Raji (cell line): ENCODE results near the gene SYNGR3.

Experiments used
- POLR2A ChIP-seq: IDR thresholded peaks from 2 replicates; pipeline ENCODE4 v1.6.1; 2011; ENCODE audit warnings: low read depth, low read length, control low read depth; ENCODE audit not compliant: insufficient read depth

The SYNGR3 gene

DNA sequence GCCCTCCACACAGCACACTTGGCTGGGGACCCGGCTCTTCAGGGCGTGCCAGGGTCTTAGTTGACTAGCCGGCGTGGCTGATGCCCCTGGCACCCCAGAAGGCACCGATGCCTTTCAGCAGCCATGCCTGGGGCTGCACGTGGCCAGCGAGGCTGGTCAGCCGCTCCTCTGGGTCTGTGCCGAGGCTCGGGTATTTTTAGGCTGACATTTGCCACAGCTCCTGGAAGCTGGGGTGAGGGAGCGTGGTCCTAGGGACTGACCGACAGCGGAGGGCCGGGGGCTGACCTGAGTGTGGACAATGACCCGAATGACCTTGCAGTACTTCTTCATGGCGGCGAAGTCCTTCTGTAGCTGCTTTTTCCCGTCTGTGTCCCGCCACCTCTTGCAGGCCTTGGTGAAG lies 39.2 kb upstream of the SYNGR3 start:
- TF ChIP-seq POLR2A, result no peak

DNA sequence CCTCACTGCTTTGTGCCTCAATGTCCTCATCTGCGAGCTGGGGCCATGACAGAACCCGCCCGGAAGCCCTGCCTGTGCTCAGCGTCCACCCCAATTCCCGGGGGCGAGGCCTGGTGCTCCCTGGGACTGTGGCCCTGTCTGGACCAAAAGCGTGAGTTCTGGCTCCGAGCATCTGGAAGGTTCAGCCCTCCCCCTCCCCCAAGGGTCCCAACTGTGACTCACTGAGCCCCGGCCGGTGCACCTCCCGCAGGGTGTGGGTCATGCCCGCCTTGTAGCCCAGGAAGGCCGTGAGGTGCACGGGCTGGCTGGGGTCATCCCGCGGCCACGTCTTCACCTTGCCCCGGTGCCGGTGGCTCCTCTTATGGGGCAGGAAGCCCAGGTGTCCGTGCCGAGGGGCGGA lies 36.0 kb upstream of the SYNGR3 start:
- no peak for TF ChIP-seq POLR2A

DNA sequence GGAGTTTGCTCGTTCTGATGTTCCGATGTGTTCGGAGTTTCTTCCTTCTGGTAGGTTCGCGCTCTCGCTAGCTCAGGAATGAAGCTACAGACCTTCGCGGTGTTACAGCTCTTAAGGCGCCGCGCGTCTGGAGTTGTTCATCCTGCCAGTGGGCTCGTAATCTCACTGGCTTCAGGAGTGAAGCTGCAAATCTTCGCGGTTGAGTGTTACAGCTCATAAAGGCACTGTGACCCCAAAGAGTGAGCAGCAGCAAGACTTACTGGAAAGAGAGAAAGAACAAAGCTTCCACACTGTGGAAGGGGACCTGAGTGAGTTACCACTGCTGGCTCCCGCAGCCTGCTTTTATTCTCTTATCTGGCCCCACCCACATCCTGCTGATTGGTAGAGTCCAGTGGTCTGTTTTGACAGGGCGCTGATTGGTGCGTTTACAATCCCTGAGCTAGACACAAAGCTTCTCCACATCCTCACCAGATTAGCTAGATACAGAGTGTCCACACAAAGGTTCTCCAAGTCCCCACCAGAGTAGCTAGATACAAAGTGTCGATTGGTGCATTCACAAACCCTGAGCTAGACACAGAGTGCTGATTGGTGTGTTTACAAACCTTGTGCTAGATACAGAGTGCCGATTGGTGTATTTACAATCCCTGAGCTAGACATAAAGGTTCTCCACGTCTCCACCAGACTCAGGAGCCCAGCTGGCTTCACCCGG lies 32.2 kb upstream of the SYNGR3 start:
- peak; percentile 50 for TF ChIP-seq POLR2A

DNA sequence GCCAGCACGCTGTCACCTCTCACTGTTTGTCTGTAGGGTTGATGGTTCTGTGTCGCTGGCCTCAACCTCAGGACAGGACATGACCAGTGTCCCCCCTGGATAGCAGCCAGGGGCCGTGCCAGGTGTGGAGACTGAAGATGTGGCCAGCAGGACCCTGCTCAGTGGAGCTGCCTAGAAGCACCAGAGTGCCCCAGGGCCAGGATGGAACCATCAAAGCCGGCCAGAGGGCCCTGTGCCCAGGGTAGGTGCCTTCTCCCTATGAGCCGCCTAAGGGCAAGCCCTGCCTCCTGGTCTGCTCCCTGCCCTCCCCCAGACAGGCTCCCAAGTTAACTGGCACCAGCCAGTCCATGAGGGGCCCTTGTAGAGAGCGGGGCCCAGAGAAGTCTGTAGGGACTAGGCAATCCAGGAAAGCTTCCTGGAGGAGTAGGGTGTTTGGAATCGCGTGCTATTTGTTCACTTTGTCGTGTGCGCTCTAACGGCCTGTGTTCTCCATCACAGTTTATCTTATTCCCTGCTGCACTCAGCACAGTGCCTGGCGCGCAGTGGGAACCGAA lies 31.0 kb upstream of the SYNGR3 start:
- TF ChIP-seq POLR2A, result no peak

DNA sequence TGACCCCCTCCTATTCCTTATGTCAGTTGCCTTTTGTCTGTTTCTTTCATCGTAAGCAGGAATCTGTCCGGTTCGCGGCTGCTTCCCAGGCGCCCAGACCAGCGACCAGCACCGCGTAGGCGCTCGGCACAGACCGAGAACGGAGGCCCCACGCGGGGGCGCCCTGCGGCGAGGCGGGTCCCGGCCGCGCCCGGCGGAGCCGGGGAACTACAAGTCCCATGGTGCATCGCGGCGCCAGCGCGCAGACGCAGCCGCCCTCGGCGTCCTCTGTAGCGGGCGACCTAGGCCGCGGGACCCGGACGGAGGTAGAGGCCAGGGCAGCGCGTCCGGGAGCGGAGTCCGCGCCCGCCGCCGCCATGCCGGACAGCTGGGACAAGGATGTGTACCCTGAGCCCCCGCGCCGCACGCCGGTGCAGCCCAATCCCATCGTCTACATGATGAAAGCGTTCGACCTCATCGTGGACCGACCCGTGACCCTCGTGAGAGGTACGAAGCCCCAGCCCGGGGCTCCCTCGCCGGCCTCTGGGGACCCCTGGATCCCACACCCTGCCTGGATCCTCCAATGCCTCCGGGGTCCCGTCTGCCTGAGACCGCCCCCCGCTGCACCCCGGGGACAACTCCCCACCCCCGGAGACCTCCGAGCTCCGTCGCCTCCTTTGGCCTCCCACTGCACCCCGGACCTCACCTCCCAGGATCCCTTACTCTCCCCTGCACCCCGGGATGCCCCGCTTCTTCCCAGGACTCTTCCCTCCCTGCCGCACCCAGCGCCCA lies 30.3 kb upstream of the SYNGR3 start, which contains the start of gene NDUFB10:
NDUFB10 (plus strand) TSS at position 270 of the 771 bp plus-strand sequence; CDS start at position 357, 87 bp downstream.
- TF ChIP-seq POLR2A, result peak; percentile 95

DNA sequence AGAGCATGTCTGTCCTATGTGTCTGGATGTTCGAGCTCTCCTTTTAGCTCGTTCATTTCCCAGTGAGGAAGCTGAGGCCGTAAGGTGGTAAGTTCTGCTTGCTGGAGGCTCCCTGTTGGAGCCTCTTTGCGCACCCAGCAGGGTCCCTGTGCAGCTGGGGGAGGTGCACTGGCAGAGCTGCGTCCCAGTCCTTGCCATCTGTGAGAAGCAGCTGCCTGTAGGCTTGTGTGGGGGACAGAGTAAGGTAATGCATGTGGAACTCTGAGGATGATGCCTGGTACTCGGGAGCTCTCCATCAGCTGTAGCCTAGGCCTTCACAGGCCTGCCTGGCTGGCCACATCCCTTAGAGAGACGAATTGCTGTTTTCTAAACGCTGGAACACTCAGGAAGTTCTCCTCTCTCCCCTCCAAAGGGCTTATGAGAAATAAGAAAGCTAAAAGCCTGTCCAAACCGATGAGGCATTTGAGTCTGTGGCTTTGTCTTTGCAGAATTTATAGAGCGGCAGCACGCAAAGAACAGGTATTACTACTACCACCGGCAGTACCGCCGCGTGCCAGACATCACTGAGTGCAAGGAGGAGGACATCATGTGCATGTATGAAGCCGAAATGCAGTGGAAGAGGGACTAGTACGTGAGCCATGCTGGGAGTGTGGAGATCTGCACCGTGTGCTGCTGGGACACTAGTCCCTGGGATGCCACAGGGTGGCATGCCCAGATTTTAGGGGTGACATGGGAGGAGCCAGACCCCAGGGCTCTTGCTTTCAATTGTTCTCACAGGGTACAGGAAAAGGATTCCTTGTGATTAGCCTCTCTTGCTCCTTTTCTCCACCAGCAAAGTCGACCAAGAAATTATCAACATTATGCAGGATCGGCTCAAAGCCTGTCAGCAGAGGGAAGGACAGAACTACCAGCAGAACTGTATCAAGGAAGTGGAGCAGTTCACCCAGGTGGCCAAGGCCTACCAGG lies 28.8 kb upstream of the SYNGR3 start:
- peak; percentile 82 for TF ChIP-seq POLR2A

DNA sequence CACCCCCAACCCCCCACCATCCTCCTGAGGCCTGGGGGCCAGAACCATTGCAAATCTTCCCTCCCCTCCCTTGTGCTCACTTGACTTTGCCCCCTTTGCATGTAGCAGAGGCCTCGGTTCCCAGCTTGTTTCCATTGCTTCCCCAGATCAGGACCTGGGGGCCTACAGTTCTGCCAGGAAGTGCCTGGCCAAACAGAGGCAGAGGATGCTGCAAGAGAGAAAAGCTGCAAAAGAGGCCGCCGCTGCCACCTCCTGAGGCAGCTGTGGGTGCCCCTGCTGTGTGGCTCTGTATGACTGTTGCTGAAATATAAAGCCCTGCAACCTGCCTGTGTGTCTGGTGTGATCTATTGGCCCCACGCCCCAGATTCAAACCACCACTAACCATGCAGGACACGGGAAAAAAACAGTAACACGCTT lies 28.1 kb upstream of the SYNGR3 start:
- TF ChIP-seq POLR2A, result no peak

DNA sequence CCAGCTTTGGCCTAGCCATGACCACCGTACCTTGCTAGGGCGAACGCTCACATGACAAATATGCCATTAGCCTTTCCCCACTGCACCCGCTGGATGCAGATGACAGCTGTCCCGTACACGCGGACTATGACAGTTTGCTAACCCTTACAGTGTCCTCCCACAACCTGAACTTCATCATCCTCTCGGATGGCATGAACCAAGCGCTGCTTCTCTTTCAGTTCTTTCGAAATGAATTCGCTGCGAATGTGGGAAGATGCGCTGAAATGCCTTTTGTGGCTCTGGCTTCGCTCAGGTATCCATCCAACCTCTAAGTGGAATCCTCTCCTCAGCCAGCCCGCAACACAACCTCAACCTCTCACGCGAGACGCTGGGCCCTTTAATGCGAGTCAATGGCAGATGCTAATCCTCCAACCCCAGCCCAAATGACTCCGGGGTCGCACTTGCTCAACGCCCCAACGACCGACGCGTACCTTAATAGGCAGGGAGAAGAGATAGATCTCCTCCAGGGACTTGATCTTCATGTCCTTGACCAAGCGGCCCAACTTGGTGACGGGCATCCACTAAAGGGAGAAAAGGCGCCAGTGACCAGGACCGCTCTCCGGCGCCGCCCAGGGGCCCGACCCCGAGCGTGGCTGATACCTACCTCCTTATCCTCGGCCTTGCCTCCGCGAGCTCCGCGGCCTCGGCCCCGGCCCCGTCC lies 25.8 kb upstream of the SYNGR3 start:
- TF ChIP-seq POLR2A, result 0 out of 2 replicates have a peak, but pooled peaks have one; percentile 11

DNA sequence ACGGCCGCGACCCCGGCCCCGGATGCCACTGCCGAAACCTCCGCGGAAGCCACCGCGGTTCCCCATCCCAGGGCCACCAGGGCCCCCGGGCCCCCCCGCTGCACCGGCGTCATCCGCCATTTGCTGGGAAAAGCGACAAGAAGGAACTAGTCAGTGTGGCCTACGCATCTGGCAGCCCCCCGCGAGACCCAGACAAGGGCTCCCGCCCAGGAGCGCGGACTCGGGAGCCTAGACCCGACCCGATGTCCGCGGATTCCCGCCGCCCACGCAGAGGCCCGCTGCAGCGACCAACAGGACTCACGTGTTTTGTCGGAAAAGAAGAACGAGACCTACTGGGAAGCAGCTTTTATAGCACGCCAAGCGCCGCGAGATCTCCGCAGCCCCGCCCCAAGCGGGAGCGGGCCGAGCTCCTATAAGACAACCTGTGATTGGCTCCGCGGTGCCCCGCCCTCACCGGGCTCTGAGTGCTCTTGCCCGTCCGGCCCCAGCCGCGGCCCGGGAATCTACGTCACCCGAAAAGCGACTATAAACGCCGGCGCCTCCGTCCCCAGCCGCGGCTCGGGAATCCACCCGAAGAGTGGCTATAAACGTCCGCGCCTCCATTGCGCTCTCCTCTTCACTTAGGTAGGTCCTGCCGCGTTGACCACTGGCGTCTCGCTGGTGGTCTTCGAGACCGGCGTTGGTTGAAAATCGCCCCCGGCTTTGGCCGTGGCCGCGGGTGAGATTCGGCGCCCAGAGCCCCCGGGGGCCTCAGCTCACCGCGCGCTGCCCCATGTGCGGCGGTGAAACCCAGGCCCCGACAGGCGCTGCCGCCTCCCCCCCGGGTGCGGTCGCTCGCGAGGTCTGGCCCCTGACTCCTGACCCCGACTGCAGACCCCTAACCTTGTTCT lies 25.0 kb upstream of the SYNGR3 start, which contains the start of gene RPS2:
RPS2 (minus strand) TSS at position 321 of the 890 bp plus-strand sequence; CDS start at position 120, 201 bp downstream.
- TF ChIP-seq POLR2A, result peak; percentile 99

DNA sequence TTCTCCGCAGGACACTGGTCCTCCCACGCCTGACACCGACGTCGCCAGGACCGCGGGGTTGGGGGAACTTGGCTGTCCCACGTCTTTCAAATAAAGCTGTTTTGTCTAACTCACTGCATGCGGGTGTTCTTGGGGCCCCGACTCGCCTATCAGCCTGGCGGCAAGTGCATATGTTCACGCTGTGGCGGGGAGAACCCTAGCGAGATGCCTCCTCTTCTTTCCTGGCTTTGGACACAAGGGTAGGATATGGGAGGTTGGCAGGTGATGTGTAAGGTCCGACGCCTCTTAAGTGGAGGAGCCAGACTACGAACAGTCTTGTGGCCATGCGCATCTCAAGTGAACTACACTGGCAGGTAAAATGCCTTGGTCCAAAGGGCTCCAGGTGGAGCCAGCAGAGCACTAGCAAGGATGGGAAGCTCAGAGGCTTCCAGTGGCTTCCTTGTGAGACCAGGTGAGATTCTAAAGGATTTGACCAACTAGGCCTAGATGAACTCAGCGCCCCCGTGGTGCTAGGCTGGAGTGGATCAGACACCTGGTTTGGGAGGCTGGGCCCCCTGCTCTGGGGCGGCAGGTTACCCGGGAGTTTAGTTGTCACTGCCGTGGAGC lies 24.3 kb upstream of the SYNGR3 start:
- 0 out of 2 replicates have a peak, but pooled peaks have one; percentile 9 for TF ChIP-seq POLR2A

DNA sequence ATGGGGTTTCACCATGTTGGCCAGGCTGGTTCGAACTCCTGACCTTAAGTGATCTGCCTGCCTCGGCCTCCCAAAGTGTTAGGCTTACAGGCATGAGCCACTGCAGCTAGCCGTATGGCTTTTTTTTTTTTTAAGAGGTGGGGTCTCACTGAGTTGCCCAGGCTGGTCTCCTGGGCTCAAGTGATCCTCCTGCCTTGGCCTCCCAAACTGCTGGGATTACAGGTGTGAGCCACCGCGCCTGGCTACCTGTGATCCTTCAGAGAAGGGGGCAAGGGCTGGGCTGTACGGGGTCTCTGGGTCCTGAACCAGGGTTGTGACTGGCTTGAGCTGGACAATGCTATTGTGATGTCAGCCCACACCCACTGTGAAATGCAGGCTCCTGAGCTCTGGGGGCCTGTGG lies 23.3 kb upstream of the SYNGR3 start, which contains the start of gene RNF151:
RNF151 (plus strand) TSS at position 397 of the 400 bp plus-strand sequence. CDS start 26 bp downstream, outside the sequence.
- TF ChIP-seq POLR2A, result no peak

DNA sequence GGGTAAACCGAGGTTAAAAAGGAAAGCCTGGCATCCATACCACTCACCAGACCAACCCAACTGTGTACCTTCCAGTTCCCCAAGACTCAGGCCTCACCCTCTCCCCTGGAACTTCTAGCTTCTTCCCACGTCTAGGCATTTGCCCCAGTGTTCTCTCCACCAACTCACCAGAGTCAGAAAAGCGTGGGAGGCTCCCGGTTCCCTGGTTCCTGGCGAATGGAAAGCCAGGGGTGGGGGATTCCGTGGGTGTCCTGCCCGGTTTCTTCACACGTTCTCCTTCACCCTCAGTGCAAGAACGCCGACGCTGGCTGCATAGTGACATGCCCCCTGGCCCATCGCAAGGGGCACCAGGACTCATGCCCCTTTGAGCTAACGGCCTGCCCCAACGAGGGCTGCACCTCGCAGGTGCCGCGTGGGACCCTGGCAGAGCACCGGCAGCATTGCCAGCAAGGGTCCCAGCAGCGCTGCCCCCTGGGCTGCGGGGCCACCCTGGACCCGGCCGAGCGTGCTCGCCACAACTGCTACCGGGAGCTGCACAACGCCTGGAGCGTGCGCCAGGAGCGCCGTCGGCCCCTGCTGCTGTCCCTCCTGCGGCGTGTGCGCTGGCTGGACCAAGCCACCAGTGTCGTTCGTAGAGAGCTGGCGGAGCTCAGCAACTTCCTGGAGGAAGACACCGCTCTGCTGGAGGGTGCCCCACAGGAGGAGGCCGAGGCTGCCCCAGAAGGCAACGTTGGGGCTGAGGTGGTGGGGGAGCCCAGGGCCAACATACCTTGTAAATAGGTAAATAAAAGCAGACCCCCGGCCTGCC lies 21.4 kb upstream of the SYNGR3 start:
- TF ChIP-seq POLR2A, result no peak
